Common myeloid progenitor, CD34-positive (primary cell): ENCODE results near the gene FABP6.

Experiments
- CTCF ChIA-PET: fragments of 350-600 bp; sonication (Branson Sonifier 250); formaldehyde crosslinking; loops from one replicate; lab custom pipeline; 2021; ENCODE audit warnings: antibody characterized with exemption; lab: Charles Lee
- POLR2A ChIA-PET: fragments of 350-600 bp; sonication (Branson Sonifier 250); formaldehyde crosslinking; loops from one replicate; lab custom pipeline; 2021; ENCODE audit warnings: antibody characterized with exemption; lab: Charles Lee
- DNase-seq, 3 donors: peaks; one replicate each; pipeline versions ENCODE4 v3.0.0 to v3.0.0-alpha.2; 2013
- H3K27ac ChIP-seq, 2 experiments: 1 replicate in 1 of 2; 2 replicates in 1 of 2; pipeline ENCODE4 v1.7.0; 2013; ENCODE audit warnings: inconsistent platforms in 2 of 2, low read length in 2 of 2, mild to moderate bottlenecking in 2 of 2, low read depth in 1 of 2, moderate library complexity in 1 of 2; ENCODE audit not compliant: severe bottlenecking in 2 of 2, insufficient read depth in 1 of 2, poor library complexity in 1 of 2
- H3K27me3 ChIP-seq, 5 experiments: replicated peaks in 2 of 5; 1 replicate in 3 of 5; 2 replicates in 2 of 5; pipeline versions ENCODE4 v1.6.1 to v1.7.0; 2013; ENCODE audit warnings: low read length in 4 of 5, mild to moderate bottlenecking in 2 of 5, moderate library complexity in 2 of 5, inconsistent platforms in 1 of 5; ENCODE audit not compliant: insufficient read depth in 5 of 5, control insufficient read depth in 4 of 5
- H3K36me3 ChIP-seq, 4 experiments: 1 replicate in 2 of 4; 2 replicates in 2 of 4; pipeline versions ENCODE4 v1.6.1 to v1.7.0; 2013; ENCODE audit warnings: low read length in 3 of 4, control low read depth in 1 of 4, mild to moderate bottlenecking in 1 of 4; ENCODE audit not compliant: control insufficient read depth in 4 of 4, insufficient read depth in 4 of 4
- H3K4me1 ChIP-seq, 4 experiments: 1 replicate in 3 of 4; 2 replicates in 1 of 4; pipeline versions ENCODE4 v1.6.1 to v1.7.1; 2013; ENCODE audit warnings: low read length in 3 of 4, mild to moderate bottlenecking in 3 of 4, control low read depth in 1 of 4, inconsistent platforms in 1 of 4, moderate library complexity in 1 of 4; ENCODE audit not compliant: control insufficient read depth in 4 of 4, insufficient read depth in 4 of 4; ENCODE audit errors: control extremely low read depth in 1 of 4
- H3K4me3 ChIP-seq, 7 experiments: 1 replicate in 4 of 7; 2 replicates in 3 of 7; pipeline versions ENCODE4 v1.5.1 to v1.7.0; 2013; ENCODE audit warnings: mild to moderate bottlenecking in 7 of 7, low read length in 6 of 7, moderate library complexity in 6 of 7, inconsistent platforms in 2 of 7, low read depth in 2 of 7, control low read depth in 1 of 7; ENCODE audit not compliant: insufficient read depth in 4 of 7, control insufficient read depth in 1 of 7; ENCODE audit errors: extremely low read depth in 1 of 7
- H3K9me3 ChIP-seq, 5 experiments: 1 replicate in 4 of 5; 2 replicates in 1 of 5; pipeline versions ENCODE4 v1.6.1 to v1.7.1; 2013; ENCODE audit warnings: low read length in 4 of 5, mild to moderate bottlenecking in 2 of 5, inconsistent platforms in 1 of 5, low read depth in 1 of 5, moderate library complexity in 1 of 5; ENCODE audit not compliant: control insufficient read depth in 4 of 5, insufficient read depth in 2 of 5; ENCODE audit errors: control extremely low read depth in 1 of 5
- WGBS: methylation state at CpG from one replicate; pipeline ENCODE4 v1.1.5; 2013; ENCODE audit not compliant: insufficient coverage; 5-methylcytosine and 5-hydroxymethylcytosine counted together

The FABP6 gene

GRCh38 chr5:160272264-160272663 lies 43.0 kb downstream of the FABP6 start:
- ChIA-PET CTCF (interaction anchor here (1.0 to 1.4 kb wide), 5 partner anchors 10 to 71 kb away, joined by 3 to 5 read pairs (median 3); partner anchors contain the start of gene FABP6), POLR2A (interaction anchor here (3.0 kb wide), 1 partner anchor 11 kb away, joined by 10 read pairs; no protein-coding TSS in a partner anchor)
- Histone ChIP-seq H3K9me3 (no peaks in the 10 kb centered on the region), H3K36me3 (no peaks in the 10 kb centered on the region), H3K4me3 (no peak overlapping the region), H3K4me1 (peaks cover 10 to 37% (median 34%) of the 10 kb centered on the region in 4 experiments), H3K27ac (no peak overlapping the region), H3K27me3 (no peaks in the 10 kb centered on the region)
- no peak for DNase-seq
- 100% methylated on average over 3 of the region's 3 CpGs for WGBS

DNA sequence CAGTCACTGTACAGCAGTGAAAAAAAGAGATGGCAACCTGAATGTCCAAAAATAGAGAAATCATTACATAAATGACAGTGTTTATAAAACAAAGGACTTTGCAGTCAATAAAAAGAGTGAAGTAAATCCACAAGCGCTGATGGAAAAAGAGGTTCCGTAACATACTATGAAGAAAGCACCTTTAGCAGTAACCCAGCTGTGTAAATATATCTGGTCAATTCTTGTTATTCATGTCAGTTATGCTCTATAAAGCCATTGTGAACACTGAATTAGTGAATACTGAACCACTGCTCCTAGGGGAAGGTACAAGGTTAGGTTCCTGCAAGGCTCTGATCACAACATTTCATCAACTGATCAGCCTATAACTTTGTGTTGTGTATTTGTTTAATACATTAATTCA lies 43.6 kb downstream of the FABP6 start:
- Histone ChIP-seq H3K27ac (no peak overlapping the region), H3K4me1 (peaks cover 10 to 37% (median 34%) of the 10 kb centered on the region in 4 experiments), H3K36me3 (no peaks in the 10 kb centered on the region), H3K4me3 (no peak overlapping the region), H3K9me3 (no peaks in the 10 kb centered on the region), H3K27me3 (no peaks in the 10 kb centered on the region)
- no peak for DNase-seq
- POLR2A ChIA-PET = no interaction called here
- CTCF ChIA-PET = interaction anchor here (1.1 to 1.2 kb wide), 2 partner anchors 9 to 29 kb away, joined by 3 to 5 read pairs; no protein-coding TSS in a partner anchor
- WGBS = 100% methylated on average over 2 of the region's 2 CpGs

DNA sequence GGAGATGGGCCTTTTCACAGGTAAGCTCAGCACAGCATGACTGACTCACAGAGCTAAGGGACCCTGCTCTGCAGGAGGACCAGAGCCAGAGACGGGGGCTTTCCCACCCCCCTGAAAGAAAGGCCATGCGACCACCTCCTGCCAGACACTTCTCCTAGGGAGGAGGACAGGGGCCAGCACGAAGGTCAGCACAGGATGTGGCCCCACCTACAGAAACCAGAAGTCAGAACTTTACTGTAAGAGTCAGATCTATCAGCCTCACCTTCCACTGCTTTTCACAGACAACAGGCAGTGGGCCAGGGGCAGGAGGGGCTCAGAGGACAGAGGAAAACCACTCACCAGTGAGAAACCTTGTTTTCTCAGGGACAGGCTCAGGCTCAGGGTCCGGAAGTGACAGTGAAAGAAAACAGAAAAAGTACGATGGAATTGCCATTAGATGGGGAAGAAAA lies 45.2 kb downstream of the FABP6 start:
- ChIA-PET POLR2A (no interaction called here), CTCF (interaction anchor here (0.6 to 1.0 kb wide), 2 partner anchors 9 to 16 kb away, joined by 3 read pairs; no protein-coding TSS in a partner anchor)
- no peaks in the 10 kb centered on the region for H3K9me3 ChIP-seq
- DNase-seq = no peak
- 61% methylated on average over 5 of the region's 5 CpGs for WGBS
- peaks cover 8 to 24% (median 18%) of the 10 kb centered on the region in 4 experiments for H3K4me1 ChIP-seq
- no peaks in the 10 kb centered on the region for H3K27me3 ChIP-seq
- no peak overlapping the region for H3K4me3 ChIP-seq
- H3K36me3 ChIP-seq = no peaks in the 10 kb centered on the region
- H3K27ac ChIP-seq = no peak overlapping the region

- no peak overlapping the region for H3K4me3 ChIP-seq
- 94% methylated on average over 6 of the region's 7 CpGs for WGBS
- POLR2A ChIA-PET = no interaction called here
- CTCF ChIA-PET = no interaction called here
- no peaks in the 10 kb centered on the region for H3K36me3 ChIP-seq
- no peak overlapping the region for H3K27ac ChIP-seq
- no peaks in the 10 kb centered on the region for H3K4me1 ChIP-seq
- H3K9me3 ChIP-seq = no peaks in the 10 kb centered on the region
- H3K27me3 ChIP-seq = no peaks in the 10 kb centered on the region
- DNase-seq = no peak
Measured at GRCh38 chr5:160278343-160278742, 49.0 kb downstream of the FABP6 start.

- ChIA-PET CTCF (no interaction called here), POLR2A (no interaction called here)
Measured at GRCh38 chr5:160280384-160281095, 51.2 kb downstream of the FABP6 start.

GRCh38 chr5:160281275-160281674 lies 52.0 kb downstream of the FABP6 start:
- no CpG with 5 or more reads among the region's 2 CpGs for WGBS
- no peak overlapping the region for H3K4me3 ChIP-seq
- POLR2A ChIA-PET = no interaction called here
- DNase-seq = no peak
- no peak overlapping the region for H3K27ac ChIP-seq
- H3K4me1 ChIP-seq = no peaks in the 10 kb centered on the region
- H3K27me3 ChIP-seq = no peaks in the 10 kb centered on the region
- no peaks in the 10 kb centered on the region for H3K36me3 ChIP-seq
- CTCF ChIA-PET = interaction anchor here (1.1 to 1.5 kb wide), 2 partner anchors 9 to 112 kb away, joined by 3 to 5 read pairs; no protein-coding TSS in a partner anchor
- H3K9me3 ChIP-seq = no peaks in the 10 kb centered on the region

More at GRCh38 chr5:160280384-160281095, 51.2 kb downstream of the FABP6 start:
- 96% methylated on average over 20 of the region's 26 CpGs for WGBS
- no peaks in the 10 kb centered on the region for H3K36me3 ChIP-seq
- DNase-seq = no peak
- no peaks in the 10 kb centered on the region for H3K27me3 ChIP-seq
- no peaks in the 10 kb centered on the region for H3K9me3 ChIP-seq
- H3K4me1 ChIP-seq = no peaks in the 10 kb centered on the region
- H3K27ac ChIP-seq = no peak overlapping the region
- H3K4me3 ChIP-seq = no peak overlapping the region

GRCh38 chr5:160284291-160284873 lies 55.1 kb downstream of the FABP6 start:
- Histone ChIP-seq H3K9me3 (no peaks in the 10 kb centered on the region), H3K36me3 (no peaks in the 10 kb centered on the region), H3K4me1 (no peaks in the 10 kb centered on the region), H3K27ac (no peak overlapping the region), H3K27me3 (no peaks in the 10 kb centered on the region), H3K4me3 (no peak overlapping the region)
- ChIA-PET CTCF (interaction anchor here (1.1 to 1.8 kb wide), 3 partner anchors 10 to 38 kb away, joined by 3 to 5 read pairs (median 4); no protein-coding TSS in a partner anchor), POLR2A (interaction anchor here (0.6 kb wide), 1 partner anchor 20 kb away, joined by 4 read pairs; no protein-coding TSS in a partner anchor)
- DNase-seq = no peak
- WGBS = no CpG with 5 or more reads among the region's 4 CpGs
